Activated CD8-positive, alpha-beta memory T cell treated with anti-CD3 and anti-CD28 coated beads, Interleukin-2, amount 10 ng/mL, durations not matched to agents 7 days and 5 days (primary cell): Measurements from ENCODE around the gene MICOS13. TPM values are rescaled to one million over a fixed set of nuclear protein-coding genes. Genes with fewer than 3 reads are reported as not detected.
"Not testable (repeated sequence)": the region's sequence is repeated elsewhere in the genome, so short reads cannot be mapped to it uniquely, and the experiment has no call there.

Experiments used
- ATAC-seq: fragments of 150-1000 bp; cut with Tn5 transposase; one replicate; pipeline ENCODE4 v1.10.0; 2021; ENCODE audit warnings: moderate library complexity
- CTCF ChIA-PET: fragments of 350-600 bp; sonication (Branson Sonifier 250); formaldehyde crosslinking; loops from one replicate; lab custom pipeline; 2021; ENCODE audit warnings: antibody characterized with exemption; lab: Charles Lee
- DNase-seq: peaks from one replicate; pipeline ENCODE4 v3.0.0-alpha.2; 2020
- H3K27ac Mint-ChIP-seq: one replicate; pipeline ENCODE4 v1.8.0; 2021; ENCODE audit warnings: mild to moderate bottlenecking, mixed read lengths
- H3K27me3 Mint-ChIP-seq: one replicate; pipeline ENCODE4 v1.8.0; 2021; ENCODE audit warnings: mixed read lengths
- H3K36me3 Mint-ChIP-seq: one replicate; pipeline ENCODE4 v1.8.0; 2021; ENCODE audit warnings: mild to moderate bottlenecking, mixed read lengths
- H3K4me1 Mint-ChIP-seq: one replicate; pipeline ENCODE4 v1.8.0; 2021; ENCODE audit warnings: mixed read lengths
- H3K4me3 Mint-ChIP-seq: one replicate; pipeline ENCODE4 v1.8.0; 2021; ENCODE audit warnings: mild to moderate bottlenecking, moderate library complexity, mixed read lengths
- H3K9me3 Mint-ChIP-seq: one replicate; pipeline ENCODE4 v1.8.0; 2022; ENCODE audit warnings: low read depth, mixed read lengths
- total RNA-seq, 2 experiments: library from RNA; stranded (reverse); gene quantifications; one replicate each; pipeline ENCODE4 v1.2.3, GENCODE V29; 2021

MICOS13 gene
- total RNA-seq, 2 experiments from 2014 or later, result 49.1 to 49.7 TPM

- CTCF ChIA-PET, result interaction anchor here (1.9 to 3.8 kb wide), 2 partner anchors 20 to 22 kb away, joined by 4 to 18 read pairs; partner anchors contain the start of gene RPL36
- Mint-ChIP-seq H3K4me3 (no peak overlapping the region), H3K27ac (no peak overlapping the region), H3K27me3 (no peaks in the 10 kb centered on the region), H3K9me3 (no peaks in the 10 kb centered on the region), H3K4me1 (peaks cover 7% of the 10 kb centered on the region), H3K36me3 (peaks cover 36% of the 10 kb centered on the region)
- ATAC-seq, result no peak
- no peak for DNase-seq
These were observed 30.7 kb upstream of the MICOS13 start for GRCh38 chr19:5711025-5711424.

GRCh38 chr19:5707576-5708575 is 27.6 kb upstream of the MICOS13 start:
- Mint-ChIP-seq H3K4me3 (no peak overlapping the region), H3K27ac (no peak overlapping the region), H3K4me1 (no peaks in the 10 kb centered on the region), H3K36me3 (peaks cover 35% of the 10 kb centered on the region), H3K27me3 (no peaks in the 10 kb centered on the region), H3K9me3 (no peaks in the 10 kb centered on the region)
- CTCF ChIA-PET, result interaction anchor here (0.6 to 1.1 kb wide), 2 partner anchors 10 to 18 kb away, joined by 3 to 5 read pairs; partner anchors contain the start of gene RPL36
- DNase-seq (no peak), ATAC-seq (no peak)

- Mint-ChIP-seq H3K27ac (no peak overlapping the region), H3K27me3 (no peaks in the 10 kb centered on the region), H3K4me1 (no peaks in the 10 kb centered on the region), H3K36me3 (peaks cover 33% of the 10 kb centered on the region), H3K4me3 (no peak overlapping the region), H3K9me3 (no peaks in the 10 kb centered on the region)
- ATAC-seq, result no peak
- CTCF ChIA-PET, result interaction anchor here (1.1 kb wide), 1 partner anchor 17 kb away, joined by 5 read pairs; the partner anchor contains the start of gene RPL36
- DNase-seq, result no peak
These were observed 26.7 kb upstream of the MICOS13 start for GRCh38 chr19:5706876-5707573.

- no peak overlapping the region for H3K27ac Mint-ChIP-seq
- ATAC-seq (no peak), DNase-seq (no peak)
- CTCF ChIA-PET, result interaction anchor here (1.2 kb wide), 2 partner anchors 12 to 16 kb away, joined by 4 to 5 read pairs; no protein-coding TSS in a partner anchor
- no peaks in the 10 kb centered on the region for H3K9me3 Mint-ChIP-seq
- no peak overlapping the region for H3K4me3 Mint-ChIP-seq
- H3K36me3 Mint-ChIP-seq, result peaks cover 38% of the 10 kb centered on the region
- no peaks in the 10 kb centered on the region for H3K27me3 Mint-ChIP-seq
- no peaks in the 10 kb centered on the region for H3K4me1 Mint-ChIP-seq
These were observed 25.2 kb upstream of the MICOS13 start for GRCh38 chr19:5705552-5705951.

GRCh38 chr19:5703819-5704818 is 23.8 kb upstream of the MICOS13 start:
- H3K4me1 Mint-ChIP-seq, result no peaks in the 10 kb centered on the region
- H3K27ac Mint-ChIP-seq, result no peak overlapping the region
- H3K27me3 Mint-ChIP-seq, result no peaks in the 10 kb centered on the region
- no peak for DNase-seq
- peaks cover 39% of the 10 kb centered on the region for H3K36me3 Mint-ChIP-seq
- no peak for ATAC-seq
- CTCF ChIA-PET, result no interaction called here
- no peaks in the 10 kb centered on the region for H3K9me3 Mint-ChIP-seq
- no peak overlapping the region for H3K4me3 Mint-ChIP-seq

- H3K27me3 Mint-ChIP-seq, CTCF ChIA-PET, H3K4me1 Mint-ChIP-seq, ATAC-seq, H3K4me3 Mint-ChIP-seq, H3K9me3 Mint-ChIP-seq, H3K27ac Mint-ChIP-seq, DNase-seq: not testable (repeated sequence)
- H3K36me3 Mint-ChIP-seq, result peaks cover 39% of the 10 kb centered on the region
These were observed 21.7 kb upstream of the MICOS13 start for GRCh38 chr19:5702053-5702410.

- H3K27me3 Mint-ChIP-seq, result no peaks in the 10 kb centered on the region
- no peak overlapping the region for H3K27ac Mint-ChIP-seq
- CTCF ChIA-PET, result interaction anchor here (3.2 kb wide), 1 partner anchor 11 kb away, joined by 16 read pairs; the partner anchor contains the start of gene RPL36
- H3K4me1 Mint-ChIP-seq, result no peaks in the 10 kb centered on the region
- peaks cover 36% of the 10 kb centered on the region for H3K36me3 Mint-ChIP-seq
- DNase-seq (no peak), ATAC-seq (no peak)
- H3K9me3 Mint-ChIP-seq, result no peaks in the 10 kb centered on the region
- H3K4me3 Mint-ChIP-seq, result no peak overlapping the region
These were observed 20.3 kb upstream of the MICOS13 start for GRCh38 chr19:5700455-5701092.

GRCh38 chr19:5698635-5699422 is 18.5 kb upstream of the MICOS13 start:
- no peak for ATAC-seq
- CTCF ChIA-PET, result interaction anchor here (3.2 kb wide), 1 partner anchor 9 kb away, joined by 16 read pairs; the partner anchor contains the start of gene RPL36
- no peak overlapping the region for H3K27ac Mint-ChIP-seq

GRCh38 chr19:5697890-5698634 is 17.7 kb upstream of the MICOS13 start:
- DNase-seq, result no peak
- peaks cover 11% of the 10 kb centered on the region for H3K4me1 Mint-ChIP-seq
- H3K27me3 Mint-ChIP-seq, result no peaks in the 10 kb centered on the region
- no peak overlapping the region for H3K4me3 Mint-ChIP-seq
- no peaks in the 10 kb centered on the region for H3K9me3 Mint-ChIP-seq
- no peak for ATAC-seq
- H3K36me3 Mint-ChIP-seq, result peaks cover 36% of the 10 kb centered on the region
- no peak overlapping the region for H3K27ac Mint-ChIP-seq
- CTCF ChIA-PET, result interaction anchor here (3.2 kb wide), 1 partner anchor 8 kb away, joined by 16 read pairs; the partner anchor contains the start of gene RPL36

More at GRCh38 chr19:5698635-5699422, 18.5 kb upstream of the MICOS13 start:
- no peak for DNase-seq
- H3K36me3 Mint-ChIP-seq, result peaks cover 39% of the 10 kb centered on the region
- no peaks in the 10 kb centered on the region for H3K27me3 Mint-ChIP-seq
- H3K4me3 Mint-ChIP-seq, result no peak overlapping the region
- H3K9me3 Mint-ChIP-seq, result no peaks in the 10 kb centered on the region
- peaks cover 8% of the 10 kb centered on the region for H3K4me1 Mint-ChIP-seq

GRCh38 chr19:5697022-5697889 is 16.9 kb upstream of the MICOS13 start:
- no peak overlapping the region for H3K27ac Mint-ChIP-seq
- H3K4me1 Mint-ChIP-seq, result peaks cover 16% of the 10 kb centered on the region
- H3K4me3 Mint-ChIP-seq, result no peak overlapping the region
- no peaks in the 10 kb centered on the region for H3K9me3 Mint-ChIP-seq
- ATAC-seq (no peak), DNase-seq (no peak)
- peaks cover 40% of the 10 kb centered on the region for H3K36me3 Mint-ChIP-seq
- H3K27me3 Mint-ChIP-seq, result no peaks in the 10 kb centered on the region
- CTCF ChIA-PET, result no interaction called here
